GM23338 (cell line): ENCODE results near the gene MIPEP.

ENCODE experiments used
- CREB1 ChIP-seq: fragments of 250-450 bp; sonication (Bioruptor Pico); IDR thresholded peaks from 2 replicates; pipeline ENCODE4 v1.5.0; 2020; ENCODE audit warnings: low read depth, mild to moderate bottlenecking, moderate library complexity
- CTCF ChIP-seq, 2 experiments: fragments of 200-600 bp in 1 of 2; sonication (generic) in 1 of 2; conservative IDR thresholded peaks; 2 replicates each; pipeline versions ENCODE4 v1.5.1 to v1.6.1; 2016 to 2017; ENCODE audit warnings: antibody characterized with exemption in 2 of 2, low read depth in 2 of 2, mild to moderate bottlenecking in 2 of 2, moderate library complexity in 1 of 2
- ETS1 ChIP-seq: IDR thresholded peaks from 2 replicates; pipeline ENCODE4 v1.6.1; 2016; ENCODE audit warnings: antibody characterized with exemption
- EZH2 ChIP-seq: fragments of 200-600 bp; sonication (generic); IDR thresholded peaks from one replicate; pipeline ENCODE4 v1.8.0; 2017; ENCODE audit warnings: antibody characterized with exemption, mild to moderate bottlenecking, low read depth; ENCODE audit not compliant: unreplicated experiment
- EZH2phosphoT487 ChIP-seq: fragments of 200-600 bp; sonication (generic); IDR thresholded peaks from one replicate; pipeline ENCODE4 v1.8.1; 2018; ENCODE audit warnings: antibody characterized with exemption; ENCODE audit not compliant: unreplicated experiment
- JUNB ChIP-seq: IDR thresholded peaks from one replicate; pipeline ENCODE4 v1.6.1; 2016; ENCODE audit warnings: antibody characterized with exemption; ENCODE audit not compliant: unreplicated experiment
- POLR2AphosphoS5 ChIP-seq: IDR thresholded peaks from 2 replicates; pipeline ENCODE4 v1.6.1; 2016; ENCODE audit warnings: antibody characterized with exemption, low read depth
- REST ChIP-seq: IDR thresholded peaks from one replicate; pipeline ENCODE4 v1.6.1; 2018; ENCODE audit warnings: antibody characterized with exemption; ENCODE audit not compliant: unreplicated experiment
- STAT1 ChIP-seq: IDR thresholded peaks from one replicate; pipeline ENCODE4 v1.6.1; 2016; ENCODE audit warnings: antibody characterized with exemption; ENCODE audit not compliant: unreplicated experiment
- ZNF114 ChIP-seq: fragments of 250-450 bp; sonication (Bioruptor Pico); IDR thresholded peaks from 2 replicates; pipeline ENCODE4 v1.5.0; 2020; ENCODE audit warnings: mild to moderate bottlenecking, moderate library complexity
- ZNF331 ChIP-seq: fragments of 250-450 bp; sonication (Bioruptor Pico); IDR thresholded peaks from 2 replicates; pipeline ENCODE4 v1.5.0; 2020; ENCODE audit warnings: low read depth, mild to moderate bottlenecking, moderate library complexity

GRCh38 chr13:23903906-23904280, 14.7 kb upstream of the MIPEP start:
- TF ChIP-seq POLR2AphosphoS5 (no peak), CTCF (conservative IDR thresholded peaks at IDR 0.05; ENCODE audit: low read depth in 2 of 2) (no peak), EZH2 (no peak), ZNF331 (CRISPR knock-in tag) (no peak), JUNB (no peak), CREB1 (CRISPR knock-in tag) (no peak), EZH2phosphoT487 (no peak), STAT1 (no peak), REST (no peak), ETS1 (no peak), ZNF114 (CRISPR knock-in tag) (no peak)
